ENCODE results near the gene PGD.

Gene PGD

GRCh38 chr1:10438677-10439163 lies 39.9 kb downstream of the PGD start:
- Histone ChIP-seq H3K36me3 (peaks cover 0 to 4% (median 0%) of the 10 kb centered on the region in 3 donors), H3K9me3 (no peaks in the 10 kb centered on the region), H3K4me3 (no peak overlapping the region), H3K4me1 (no peaks in the 10 kb centered on the region), H3K27me3 (no peaks in the 10 kb centered on the region), H3K27ac (no peak overlapping the region)
- TF ChIP-seq, protein P1, sequence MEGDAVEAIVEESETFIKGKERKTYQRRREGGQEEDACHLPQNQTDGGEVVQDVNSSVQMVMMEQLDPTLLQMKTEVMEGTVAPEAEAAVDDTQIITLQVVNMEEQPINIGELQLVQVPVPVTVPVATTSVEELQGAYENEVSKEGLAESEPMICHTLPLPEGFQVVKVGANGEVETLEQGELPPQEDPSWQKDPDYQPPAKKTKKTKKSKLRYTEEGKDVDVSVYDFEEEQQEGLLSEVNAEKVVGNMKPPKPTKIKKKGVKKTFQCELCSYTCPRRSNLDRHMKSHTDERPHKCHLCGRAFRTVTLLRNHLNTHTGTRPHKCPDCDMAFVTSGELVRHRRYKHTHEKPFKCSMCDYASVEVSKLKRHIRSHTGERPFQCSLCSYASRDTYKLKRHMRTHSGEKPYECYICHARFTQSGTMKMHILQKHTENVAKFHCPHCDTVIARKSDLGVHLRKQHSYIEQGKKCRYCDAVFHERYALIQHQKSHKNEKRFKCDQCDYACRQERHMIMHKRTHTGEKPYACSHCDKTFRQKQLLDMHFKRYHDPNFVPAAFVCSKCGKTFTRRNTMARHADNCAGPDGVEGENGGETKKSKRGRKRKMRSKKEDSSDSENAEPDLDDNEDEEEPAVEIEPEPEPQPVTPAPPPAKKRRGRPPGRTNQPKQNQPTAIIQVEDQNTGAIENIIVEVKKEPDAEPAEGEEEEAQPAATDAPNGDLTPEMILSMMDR (IDR thresholded peaks at IDR 0.05) = no peak
- intact Hi-C loops (cut with DNase I; ENCODE audit: low total_unique reads) = no loop called here
- DNase-seq = no peak

GRCh38 chr1:10440305-10440704 lies 41.4 kb downstream of the PGD start:
- Histone ChIP-seq H3K27me3 (no peaks in the 10 kb centered on the region), H3K36me3 (peaks cover 0 to 9% (median 7%) of the 10 kb centered on the region in 3 donors), H3K4me1 (no peaks in the 10 kb centered on the region), H3K4me3 (no peak overlapping the region), H3K9me3 (no peaks in the 10 kb centered on the region), H3K27ac (no peak overlapping the region)
- TF ChIP-seq, protein P1 (IDR thresholded peaks at IDR 0.05) = no peak
- intact Hi-C loops (cut with DNase I; ENCODE audit: low total_unique reads) = no loop called here
- DNase-seq = no peak

DNA sequence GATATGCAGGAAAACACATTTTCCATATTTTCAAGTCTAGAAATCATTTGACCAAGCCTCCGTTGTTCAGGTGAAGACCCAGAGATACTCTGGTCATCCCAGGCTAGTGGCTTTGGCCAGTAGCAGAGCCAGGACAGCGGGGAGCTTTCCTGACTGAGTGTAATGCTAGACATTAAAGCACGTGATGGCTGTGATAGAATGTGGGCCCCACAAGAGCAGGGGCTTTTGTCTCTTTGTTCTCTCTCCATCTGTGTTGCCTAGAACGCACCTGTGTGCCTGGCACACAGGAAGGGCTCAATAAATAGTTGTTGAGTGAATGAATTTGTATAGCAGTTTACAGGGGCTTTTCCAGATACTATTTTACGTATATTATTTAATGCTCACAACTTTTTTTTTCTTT lies 41.9 kb downstream of the PGD start:
- Histone ChIP-seq H3K9me3 (no peaks in the 10 kb centered on the region), H3K27ac (no peak overlapping the region), H3K36me3 (peaks cover 0 to 9% (median 7%) of the 10 kb centered on the region in 3 donors), H3K4me1 (no peaks in the 10 kb centered on the region), H3K4me3 (no peak overlapping the region), H3K27me3 (no peaks in the 10 kb centered on the region)
- intact Hi-C loops (cut with DNase I; ENCODE audit: low total_unique reads) = no loop called here
- TF ChIP-seq, protein P1 (IDR thresholded peaks at IDR 0.05) = no peak
- DNase-seq = no peak

- TF ChIP-seq, protein P1 (IDR thresholded peaks at IDR 0.05) = no peak
- Histone ChIP-seq H3K36me3 (peaks cover 0 to 9% (median 7%) of the 10 kb centered on the region in 3 donors), H3K4me1 (no peaks in the 10 kb centered on the region), H3K27me3 (peaks cover 0 to 3% of the 10 kb centered on the region in 2 donors), H3K4me3 (no peak overlapping the region), H3K27ac (no peak overlapping the region), H3K9me3 (no peaks in the 10 kb centered on the region)
- no peak for DNase-seq
- intact Hi-C loops (cut with DNase I; ENCODE audit: low total_unique reads) = no loop called here
Observed at GRCh38 chr1:10444248-10444647, 45.4 kb downstream of the PGD start.

DNA sequence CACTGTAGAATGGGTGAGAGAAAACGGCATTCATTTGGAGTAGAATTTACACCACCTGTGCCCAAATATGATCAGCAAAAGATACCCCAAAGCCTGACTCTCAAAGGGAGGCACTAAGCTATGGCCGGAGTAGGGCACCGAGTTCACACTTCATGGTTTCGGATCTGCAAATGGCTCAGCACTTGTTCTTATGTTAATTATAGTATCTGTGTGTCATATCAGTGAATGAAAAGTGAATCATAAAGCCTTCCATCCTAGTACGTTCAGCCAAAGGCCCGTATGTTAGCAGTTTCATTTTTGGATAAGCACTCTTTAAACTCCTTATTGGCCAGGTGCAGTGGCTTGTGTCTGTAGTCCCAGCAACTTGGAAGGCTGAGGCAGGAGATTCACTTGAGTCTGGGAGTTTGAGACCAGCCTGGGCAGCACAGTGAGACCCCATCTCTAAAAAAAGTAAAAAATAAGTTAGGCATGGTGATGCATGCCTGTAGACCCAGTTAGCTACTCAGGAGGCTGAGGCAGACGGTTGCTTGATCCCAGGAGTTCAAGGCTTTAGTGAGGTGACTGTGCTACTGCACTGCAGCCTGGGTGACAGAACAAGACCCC lies 46.0 kb downstream of the PGD start:
- H3K4me1 ChIP-seq = no peaks in the 10 kb centered on the region
- H3K36me3 ChIP-seq = peaks cover 0 to 7% (median 5%) of the 10 kb centered on the region in 3 donors
- no peak overlapping the region for H3K4me3 ChIP-seq
- TF ChIP-seq, protein P1 (IDR thresholded peaks at IDR 0.05) = no peak
- H3K9me3 ChIP-seq = no peaks in the 10 kb centered on the region
- intact Hi-C loops (cut with DNase I; ENCODE audit: low total_unique reads) = no loop called here
- no peak overlapping the region for H3K27ac ChIP-seq
- H3K27me3 ChIP-seq = peaks cover 0 to 7% of the 10 kb centered on the region in 2 donors
- no peak for DNase-seq

All from tibial artery (tissue), 4 donors.